ENCODE results near the gene RAB17.

Gene RAB17

GRCh38 chr2:237590272-237591140 lies at the start of gene RAB17:
TSS of gene RAB17 (minus strand) at chr2:237590734. CDS start at chr2:237586154, 4,580 bp downstream.
- no peak within 1 kb of the TSS for H3K4me3 ChIP-seq (ENCODE audit: low read depth, low read length)
- DNase-seq (ENCODE audit: low read depth) = no peak

GRCh38 chr2:237639836-237640220 lies 49.3 kb upstream of the RAB17 start:
- H3K4me3 ChIP-seq (ENCODE audit: low read depth, low read length) = no peak overlapping the region
- TF ChIP-seq CTCF (conservative IDR thresholded peaks at IDR 0.05; ENCODE audit: low read depth, low read length) = no peak
- no peak for DNase-seq (ENCODE audit: low read depth)

More at GRCh38 chr2:237590272-237591140, at the start of gene RAB17:
- TF ChIP-seq CTCF (conservative IDR thresholded peaks at IDR 0.05; ENCODE audit: low read depth, low read length) = no peak

GRCh38 chr2:237639052-237639835 lies 48.7 kb upstream of the RAB17 start:
- no peak for DNase-seq (ENCODE audit: low read depth)
- no peak overlapping the region for H3K4me3 ChIP-seq (ENCODE audit: low read depth, low read length)
- no peak for TF ChIP-seq CTCF (conservative IDR thresholded peaks at IDR 0.05; ENCODE audit: low read depth, low read length)

GRCh38 chr2:237638176-237638575 lies 47.6 kb upstream of the RAB17 start:
- H3K4me3 ChIP-seq (ENCODE audit: low read depth, low read length) = no peak overlapping the region
- DNase-seq (ENCODE audit: low read depth) = no peak
- TF ChIP-seq CTCF (conservative IDR thresholded peaks at IDR 0.05; ENCODE audit: low read depth, low read length) = no peak

GRCh38 chr2:237637429-237638135 lies 47.0 kb upstream of the RAB17 start:
- H3K4me3 ChIP-seq (ENCODE audit: low read depth, low read length) = no peak overlapping the region
- no peak for TF ChIP-seq CTCF (conservative IDR thresholded peaks at IDR 0.05; ENCODE audit: low read depth, low read length)
- DNase-seq (ENCODE audit: low read depth) = no peak

GRCh38 chr2:237636578-237636977 lies 46.0 kb upstream of the RAB17 start:
- TF ChIP-seq CTCF (conservative IDR thresholded peaks at IDR 0.05; ENCODE audit: low read depth, low read length) = no peak
- DNase-seq (ENCODE audit: low read depth) = no peak
- no peak overlapping the region for H3K4me3 ChIP-seq (ENCODE audit: low read depth, low read length)
